HTR-8/SVneo (cell line): ENCODE results near the gene INTS4.
A peak's percentile ranks its signal among the peaks of the same experiment; 100 is the strongest.
"Not testable (repeated sequence)": the region's sequence is repeated elsewhere in the genome, so short reads cannot be mapped to it uniquely, and the experiment has no call there.

Experiments used
- DNase-seq: peaks from one replicate; pipeline ENCODE4 v3.0.0; 2011; ENCODE audit warnings: low spot score, mixed read lengths; ENCODE audit not compliant: insufficient read length
- FAIRE-seq: peaks from 2 replicates; lab custom pipeline; 2011; peaks lifted over from hg19 to GRCh38; lab: Jason Lieb, UNC

INTS4 gene

GRCh38 chr11:78027759-78028158, 33.3 kb upstream of the INTS4 start:
- FAIRE-seq: no peak

GRCh38 chr11:78025378-78025777, 30.9 kb upstream of the INTS4 start:
- DNase-seq (no peak), FAIRE-seq (no peak)

More at GRCh38 chr11:78027759-78028158, 33.3 kb upstream of the INTS4 start:
- DNase-seq: no peak

- no peak for FAIRE-seq
- no peak for DNase-seq
These were observed 29.0 kb upstream of the INTS4 start for GRCh38 chr11:78023426-78023825.

GRCh38 chr11:78022397-78023396, 28.2 kb upstream of the INTS4 start, which contains the start of gene KCTD14:
KCTD14 (minus strand) TSS chr11:78023276; CDS start chr11:78023249, 27 bp downstream.
- DNase-seq: peak; percentile 62
- peak; percentile 69 for FAIRE-seq

GRCh38 chr11:78021611-78022010, 27.1 kb upstream of the INTS4 start:
- DNase-seq: no peak
- FAIRE-seq: no peak

- no peak for DNase-seq
These were observed 25.8 kb upstream of the INTS4 start for GRCh38 chr11:78020246-78020645.

GRCh38 chr11:78019808-78020207, 25.3 kb upstream of the INTS4 start:
- FAIRE-seq: no peak
- no peak for DNase-seq

More at GRCh38 chr11:78020246-78020645, 25.8 kb upstream of the INTS4 start:
- no peak for FAIRE-seq

- no peak for FAIRE-seq
- no peak for DNase-seq
These were observed 21.4 kb upstream of the INTS4 start for GRCh38 chr11:78015878-78016277.

GRCh38 chr11:78014937-78015520, 20.6 kb upstream of the INTS4 start:
- DNase-seq, FAIRE-seq: not testable (repeated sequence)

- FAIRE-seq: no peak
- no peak for DNase-seq
These were observed 16.8 kb upstream of the INTS4 start for GRCh38 chr11:78011301-78011700.

- DNase-seq: no peak
These were observed 16.3 kb upstream of the INTS4 start for GRCh38 chr11:78010755-78011154.

GRCh38 chr11:78010304-78010703, 15.8 kb upstream of the INTS4 start:
- no peak for FAIRE-seq
- DNase-seq: no peak

More at GRCh38 chr11:78010755-78011154, 16.3 kb upstream of the INTS4 start:
- FAIRE-seq: no peak

- FAIRE-seq (no peak), DNase-seq (no peak)
These were observed 14.6 kb upstream of the INTS4 start for GRCh38 chr11:78009062-78009461.

- FAIRE-seq (peak; percentile 23), DNase-seq (peak; percentile 75)
These were observed 5.7 kb upstream of the INTS4 start for GRCh38 chr11:78000193-78000592.

GRCh38 chr11:77999446-78000030, 5.1 kb upstream of the INTS4 start:
- DNase-seq (no peak), FAIRE-seq (no peak)

GRCh38 chr11:77993902-77994301, 566 bp downstream of the INTS4 start:
- no peak for DNase-seq
- no peak for FAIRE-seq

- no peak for DNase-seq
These were observed 3.5 kb downstream of the INTS4 start for GRCh38 chr11:77990981-77991380.

GRCh38 chr11:77986456-77986855, 8.0 kb downstream of the INTS4 start:
- not testable (repeated sequence) for FAIRE-seq, DNase-seq

More at GRCh38 chr11:77990981-77991380, 3.5 kb downstream of the INTS4 start:
- no peak for FAIRE-seq

GRCh38 chr11:77981346-77981947, 13.0 kb downstream of the INTS4 start:
- DNase-seq (no peak), FAIRE-seq (no peak)

GRCh38 chr11:77968337-77968736, 26.1 kb downstream of the INTS4 start:
- DNase-seq (no peak), FAIRE-seq (no peak)
